Gastroesophageal sphincter (tissue), 4 donors: Measurements from ENCODE around the gene DUS4L. TPM values are rescaled to one million over a fixed set of nuclear protein-coding genes. Genes with fewer than 3 reads are reported as not detected.

ENCODE experiments used
- ATAC-seq: fragments of 150-250 bp; one replicate; pipeline ENCODE4 v1.9.1; 2016; ENCODE audit warnings: mild to moderate bottlenecking, moderate library complexity
- H3K27ac ChIP-seq, 4 donors: fragments of 200-600 bp; sonication (generic) in 3 of 4; 1 replicate in 3 of 4; 2 replicates in 1 of 4; pipeline ENCODE4 v1.5.1; 2016 to 2019
- H3K27me3 ChIP-seq: fragments of 200-600 bp; sonication (generic); one replicate; pipeline ENCODE4 v1.5.1; 2019
- H3K36me3 ChIP-seq, 2 donors: fragments of 200-600 bp; sonication (generic); one replicate each; pipeline ENCODE4 v1.5.1; 2019; ENCODE audit warnings: control low read depth in 1 of 2
- H3K4me1 ChIP-seq, 3 donors: fragments of 200-600 bp; sonication (generic); 1 replicate in 2 of 3; 2 replicates in 1 of 3; pipeline ENCODE4 v1.5.1; 2016 to 2019; ENCODE audit warnings: control low read depth in 2 of 3
- H3K4me3 ChIP-seq, 2 donors: fragments of 200-600 bp; sonication (generic); one replicate each; pipeline ENCODE4 v1.5.1; 2019; ENCODE audit warnings: mild to moderate bottlenecking in 1 of 2, moderate library complexity in 1 of 2
- H3K9me3 ChIP-seq, 3 donors: fragments of 200-600 bp; sonication (generic); one replicate each; pipeline ENCODE4 v1.5.1; 2017 to 2019; ENCODE audit warnings: control low read depth in 2 of 3
- CTCF ChIP-seq, 4 experiments: fragments of 200-600 bp in 2 of 4; fragments of 450-650 bp in 2 of 4; sonication (generic) in 1 of 4; IDR thresholded peaks; one replicate each; pipeline ENCODE4 v1.5.1; 2017 to 2019; ENCODE audit warnings: antibody characterized with exemption in 4 of 4, mild to moderate bottlenecking in 2 of 4, moderate library complexity in 2 of 4
- EP300 ChIP-seq: sonication (generic); formaldehyde crosslinking; IDR thresholded peaks from one replicate; pipeline ENCODE4 v1.6.1; 2017; ENCODE audit warnings: antibody characterized with exemption, mild to moderate bottlenecking
- POLR2A ChIP-seq, 2 donors: fragments of 450-650 bp; IDR thresholded peaks; one replicate each; pipeline ENCODE4 v1.6.1; 2017; ENCODE audit warnings: antibody characterized with exemption in 2 of 2, mild to moderate bottlenecking in 2 of 2, moderate library complexity in 1 of 2
- POLR2AphosphoS5 ChIP-seq: sonication (generic); formaldehyde crosslinking; IDR thresholded peaks from one replicate; pipeline ENCODE4 v1.6.1; 2017; ENCODE audit warnings: antibody characterized with exemption
- WGBS, 2 donors: methylation state at CpG; one replicate each; pipeline ENCODE4 v1.1.5; 2018; ENCODE audit warnings: low coverage in 1 of 2; 5-methylcytosine and 5-hydroxymethylcytosine counted together
- total RNA-seq, 4 donors: library from RNA; depleted of rRNA; stranded (reverse); fragments of >200 nt; gene quantifications; one replicate each; pipeline ENCODE4 v1.1.0, GENCODE V29; 2016

Gene DUS4L
- total RNA-seq, 4 donors from 2014 or later, result 4.0 to 14.8 (median 6.7) TPM

DNA sequence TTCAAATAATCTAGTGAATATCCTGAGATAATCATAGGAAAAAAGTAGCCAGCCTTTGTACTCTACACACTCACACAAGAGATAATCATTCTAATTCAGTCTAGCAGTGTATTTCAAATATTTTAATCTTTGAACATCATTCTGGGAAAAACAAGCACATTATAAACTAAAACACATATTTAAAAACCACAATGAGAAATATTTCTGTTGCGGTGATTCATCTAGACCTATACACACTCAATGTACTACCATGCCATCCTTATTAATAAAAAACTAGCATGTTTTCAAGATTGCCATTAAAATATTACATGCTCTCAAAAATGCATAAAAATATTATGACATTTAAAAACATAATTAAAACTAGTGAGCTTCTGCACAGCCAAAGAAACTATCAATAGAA, 11.8 kb upstream of the DUS4L start:
- no peak for ATAC-seq
- no peak for TF ChIP-seq POLR2AphosphoS5
- TF ChIP-seq EP300, result no peak
- TF ChIP-seq POLR2A (IDR thresholded peaks at IDR 0.05), result no peak
- TF ChIP-seq CTCF (IDR thresholded peaks at IDR 0.05), result no peak
- Histone ChIP-seq H3K36me3 (peaks cover 0 to 44% of the 10 kb centered on the region in 2 donors), H3K9me3 (no peaks in the 10 kb centered on the region), H3K27ac (no peak overlapping the region), H3K4me1 (no peaks in the 10 kb centered on the region), H3K4me3 (no peak overlapping the region), H3K27me3 (no peaks in the 10 kb centered on the region)
- WGBS, 2 donors, result 100% methylated on average over 1 of the region's 1 CpG

DNA sequence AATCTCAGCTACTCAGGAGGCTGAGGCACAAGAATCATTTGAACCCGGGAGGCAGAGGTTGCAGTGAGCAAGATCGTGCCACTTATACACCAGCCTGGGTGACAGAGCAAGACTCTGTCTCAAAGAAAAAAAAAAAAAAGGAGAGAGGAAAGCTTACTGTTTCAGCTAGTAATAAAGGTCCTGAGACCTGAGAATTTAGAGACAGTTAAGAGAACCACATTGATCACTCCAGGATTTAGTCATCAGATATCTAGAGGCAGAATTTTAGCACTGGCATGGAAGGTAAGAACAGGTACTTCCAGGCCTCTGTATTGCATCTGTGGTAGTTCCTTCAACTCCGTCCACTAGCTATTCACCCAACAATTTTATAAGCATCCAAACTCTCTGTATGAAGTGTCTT, 7.9 kb upstream of the DUS4L start:
- Histone ChIP-seq H3K4me3 (no peak overlapping the region), H3K27ac (no peak overlapping the region), H3K27me3 (no peaks in the 10 kb centered on the region), H3K4me1 (peaks cover 0 to 15% (median 0%) of the 10 kb centered on the region in 3 donors), H3K36me3 (peaks cover 0 to 44% of the 10 kb centered on the region in 2 donors), H3K9me3 (no peaks in the 10 kb centered on the region)
- TF ChIP-seq POLR2A (IDR thresholded peaks at IDR 0.05) (no peak), EP300 (no peak), CTCF (IDR thresholded peaks at IDR 0.05) (no peak), POLR2AphosphoS5 (no peak)
- 84 to 100% methylated on average over 1 to 3 of the region's 3 CpGs for WGBS, 2 donors
- no peak for ATAC-seq

- Histone ChIP-seq H3K4me3 (no peak overlapping the region), H3K27ac (no peak overlapping the region), H3K27me3 (no peaks in the 10 kb centered on the region), H3K9me3 (no peaks in the 10 kb centered on the region), H3K4me1 (peaks cover 2 to 46% (median 5%) of the 10 kb centered on the region in 3 donors), H3K36me3 (peaks cover 0 to 30% of the 10 kb centered on the region in 2 donors)
- TF ChIP-seq POLR2AphosphoS5 (no peak), CTCF (IDR thresholded peaks at IDR 0.05) (no peak), POLR2A (IDR thresholded peaks at IDR 0.05) (no peak), EP300 (no peak)
- no peak for ATAC-seq
- 56 to 64% methylated on average over 2 of the region's 2 CpGs for WGBS, 2 donors
These were observed 3.9 kb upstream of the DUS4L start for GRCh38 chr7:107559864-107560263.

DNA sequence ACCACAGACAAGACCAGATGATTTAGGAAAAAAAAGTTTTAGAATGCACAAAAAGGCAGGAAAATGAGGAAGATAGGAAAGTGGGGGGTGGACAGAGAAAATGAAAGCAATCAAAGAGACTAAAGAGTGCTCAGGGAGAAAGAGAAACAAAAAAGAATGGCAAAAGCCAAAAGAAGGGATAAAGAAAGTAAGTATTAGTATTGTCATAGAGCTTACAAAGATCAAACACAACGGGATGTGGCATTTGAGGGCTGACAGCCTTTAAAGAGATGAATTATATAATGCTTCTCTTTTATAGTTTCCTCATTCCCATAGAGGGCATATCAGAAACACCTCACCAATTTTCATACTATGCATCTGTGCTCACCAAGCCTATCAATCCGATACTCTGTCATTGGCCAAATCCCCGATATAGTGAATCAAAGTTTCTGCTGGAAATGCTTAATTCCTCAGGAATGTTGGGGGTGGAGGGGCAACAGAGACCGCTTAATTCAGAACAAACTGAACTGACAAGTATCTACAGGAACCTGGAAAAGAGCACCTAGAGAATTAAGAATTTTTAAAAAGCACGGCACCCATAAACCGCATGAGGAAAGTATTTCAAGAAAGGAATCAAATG, 2.8 kb upstream of the DUS4L start:
- Histone ChIP-seq H3K36me3 (peaks cover 0 to 19% of the 10 kb centered on the region in 2 donors), H3K27me3 (no peaks in the 10 kb centered on the region), H3K4me3 (no peak overlapping the region), H3K4me1 (peaks cover 3 to 53% (median 5%) of the 10 kb centered on the region in 3 donors), H3K27ac (no peak overlapping the region), H3K9me3 (no peaks in the 10 kb centered on the region)
- 85 to 92% methylated on average over 3 to 6 of the region's 6 CpGs for WGBS, 2 donors
- no peak for ATAC-seq
- TF ChIP-seq POLR2A (IDR thresholded peaks at IDR 0.05) (no peak), EP300 (no peak), POLR2AphosphoS5 (no peak), CTCF (IDR thresholded peaks at IDR 0.05) (no peak)

DNA sequence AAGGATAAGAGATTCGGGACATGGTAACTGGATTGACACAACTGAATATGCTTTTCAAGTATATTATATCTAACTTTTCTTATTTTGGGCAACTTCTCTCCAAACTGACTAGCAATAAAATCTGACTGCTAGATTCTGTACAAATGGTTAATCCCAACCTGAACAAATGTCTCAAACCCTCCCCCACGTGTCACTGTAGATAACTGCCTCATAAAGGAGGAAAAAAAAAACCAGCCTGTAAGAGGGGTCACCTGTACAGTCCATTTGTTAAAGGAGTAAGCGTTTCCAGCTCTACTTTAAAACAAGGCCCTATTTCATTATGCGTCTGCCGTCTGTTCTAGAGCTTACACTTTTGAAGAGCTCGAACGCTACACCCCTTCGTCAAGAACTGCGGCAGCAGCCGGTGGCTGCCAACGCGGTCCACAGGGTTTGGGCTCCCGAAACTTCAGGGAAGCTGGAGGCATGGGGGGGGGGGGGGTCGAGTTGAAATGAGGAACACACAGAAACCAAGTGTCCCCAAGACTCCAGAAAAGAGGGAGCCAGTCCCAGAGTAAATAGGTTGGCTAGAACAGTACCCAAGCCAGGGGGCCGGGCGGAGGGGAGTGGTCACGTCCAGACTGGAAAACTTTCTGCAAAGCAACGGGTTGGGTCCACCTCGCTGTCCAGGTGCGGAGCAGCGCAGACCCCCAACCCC, 543 bp upstream of the DUS4L start:
- TF ChIP-seq POLR2AphosphoS5, result no peak
- no peaks in the 10 kb centered on the region for H3K9me3 ChIP-seq
- H3K4me1 ChIP-seq, result peaks cover 3 to 53% (median 5%) of the 10 kb centered on the region in 3 donors
- peak; percentile 72 for ATAC-seq
- H3K27me3 ChIP-seq, result no peaks in the 10 kb centered on the region
- peak overlapping the region; percentile 78 to 86 for H3K4me3 ChIP-seq
- WGBS, 2 donors, result 8 to 10% methylated on average over 5 of the region's 21 CpGs
- H3K36me3 ChIP-seq, result no peaks in the 10 kb centered on the region
- peak overlapping the region; percentile 78 to 94 (median 92) for H3K27ac ChIP-seq
